Right forelimb (tissue), 1 donor: ENCODE results near the gene PRKD1.

ENCODE experiments used
- DNase-seq: peaks from one replicate; pipeline ENCODE4 v3.0.0-alpha.2; 2018

PRKD1 gene

GRCh38 chr14:29829851-29830250, 97.8 kb downstream of the PRKD1 start:
- no peak for DNase-seq

DNA sequence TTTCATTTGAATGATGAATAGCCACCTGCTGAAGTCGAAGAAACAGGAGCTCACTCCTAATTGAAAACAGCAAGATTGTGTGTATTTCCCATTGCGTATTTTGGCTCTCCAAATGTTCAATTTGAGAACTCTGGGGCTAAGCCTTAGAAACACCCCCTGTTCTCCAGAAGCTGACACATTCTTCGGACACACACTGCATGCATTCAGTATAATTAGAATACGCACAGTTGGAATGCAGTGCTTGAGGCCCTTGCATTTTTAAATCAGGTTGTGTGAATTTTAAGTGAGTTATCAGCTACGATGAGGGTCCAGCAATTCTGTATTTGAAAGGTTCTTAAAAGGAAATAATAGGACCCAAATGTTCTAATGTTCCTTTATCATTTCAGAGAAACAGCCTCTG, 103.8 kb downstream of the PRKD1 start:
- DNase-seq = no peak

GRCh38 chr14:29822430-29822709, 105.3 kb downstream of the PRKD1 start:
- DNase-seq = no peak

GRCh38 chr14:29821661-29822429, 105.8 kb downstream of the PRKD1 start:
- no peak for DNase-seq

- DNase-seq = no peak
Measured at GRCh38 chr14:29821242-29821641, 106.4 kb downstream of the PRKD1 start.

DNA sequence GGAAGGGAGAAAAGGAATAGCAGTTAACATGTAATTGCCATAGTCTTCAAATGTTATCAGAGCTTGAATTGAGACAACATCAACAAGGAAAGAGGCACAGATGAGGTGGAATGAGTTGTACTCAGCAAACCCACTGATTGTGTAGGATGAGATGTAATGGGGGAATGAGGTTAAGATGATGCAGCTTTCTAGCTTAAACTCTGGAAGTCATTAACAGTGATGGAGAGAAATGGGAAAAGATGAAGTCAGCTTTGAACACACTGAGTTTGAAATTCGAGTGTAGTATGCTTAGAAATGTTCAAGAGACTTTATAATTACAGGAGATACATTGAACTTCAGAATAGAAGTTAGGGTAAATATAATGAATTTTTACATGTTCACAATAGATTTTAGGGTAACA, 106.9 kb downstream of the PRKD1 start:
- no peak for DNase-seq

- DNase-seq = no peak
Measured at GRCh38 chr14:29817767-29818405, 109.8 kb downstream of the PRKD1 start.

DNA sequence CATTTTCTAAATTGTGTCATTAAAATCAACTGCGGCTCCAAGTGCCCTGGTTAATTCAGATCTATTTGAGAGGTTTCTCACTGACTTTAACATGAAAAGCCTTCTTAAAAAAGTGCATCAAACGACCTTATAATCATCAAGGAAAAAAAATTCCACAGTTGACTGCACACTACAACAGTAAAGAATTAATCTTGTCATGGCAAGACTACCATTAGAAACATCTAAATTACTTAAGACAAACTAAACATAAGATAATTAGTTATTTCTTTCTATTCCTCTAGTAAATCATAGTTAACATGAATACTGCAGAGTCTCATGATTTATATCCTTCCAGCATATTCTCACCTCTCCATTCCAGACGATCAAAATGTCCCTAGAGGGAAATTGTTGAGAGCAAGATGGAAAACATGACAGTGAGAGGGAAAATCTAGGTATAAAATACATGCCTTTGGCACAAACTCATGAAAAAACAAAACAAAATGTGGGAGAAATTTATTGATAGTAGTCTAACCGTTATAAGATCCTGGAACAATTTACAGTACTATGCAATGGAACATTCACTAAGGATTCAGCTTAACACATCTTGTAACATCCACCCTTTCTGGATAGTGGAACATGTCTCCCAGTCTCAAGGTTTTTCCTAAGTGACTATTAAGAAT, 112.5 kb downstream of the PRKD1 start:
- no peak for DNase-seq

DNA sequence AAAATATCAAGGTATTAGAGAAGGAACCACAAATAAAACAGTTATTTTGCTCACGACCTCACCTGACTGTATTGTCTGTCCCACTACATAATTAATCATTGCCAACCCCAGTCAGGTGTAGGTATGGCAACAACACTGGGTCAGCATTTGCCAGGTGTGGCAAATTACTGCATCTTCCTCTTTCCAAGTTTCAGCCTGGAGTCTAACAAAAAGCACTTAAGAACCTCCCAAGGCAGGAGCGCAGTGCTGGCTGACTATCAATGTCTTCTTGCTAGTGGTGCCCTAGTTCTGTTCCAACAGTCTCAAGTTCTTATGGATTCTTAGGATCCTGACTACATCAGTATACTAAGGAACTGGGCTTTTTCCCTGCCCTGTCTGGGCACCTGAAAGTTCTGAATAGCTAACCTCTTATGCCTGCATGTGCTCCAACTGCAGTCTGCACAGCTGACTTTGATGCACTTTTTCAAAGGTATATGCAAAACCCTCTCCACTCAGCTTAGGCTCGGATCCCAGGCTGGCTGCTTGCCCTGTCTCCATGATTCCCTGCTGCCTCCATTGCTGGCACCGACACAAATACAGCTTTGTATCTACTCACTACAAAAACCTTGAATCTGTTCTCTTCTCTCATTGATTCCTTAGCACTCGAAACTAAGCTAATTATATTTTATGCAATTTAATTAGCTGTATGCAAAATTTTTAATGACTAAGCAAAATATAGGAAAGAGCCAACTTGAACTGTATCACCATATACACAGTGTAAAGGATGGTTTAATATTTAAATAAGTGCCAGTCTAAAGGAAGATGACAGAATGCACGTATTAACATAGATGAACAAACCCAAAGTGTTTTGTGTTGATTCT, 113.3 kb downstream of the PRKD1 start:
- DNase-seq = peak; percentile 81

- no peak for DNase-seq
Measured at GRCh38 chr14:29810682-29811081, 117.0 kb downstream of the PRKD1 start.

- DNase-seq = no peak
Measured at GRCh38 chr14:29810064-29810463, 117.6 kb downstream of the PRKD1 start.

GRCh38 chr14:29806124-29806517, 121.5 kb downstream of the PRKD1 start:
- DNase-seq = no peak

GRCh38 chr14:29805415-29806123, 122.1 kb downstream of the PRKD1 start:
- DNase-seq = no peak

- no peak for DNase-seq
Measured at GRCh38 chr14:29804481-29805266, 123.0 kb downstream of the PRKD1 start.

- DNase-seq = no peak
Measured at GRCh38 chr14:29803045-29803444, 124.6 kb downstream of the PRKD1 start.

- DNase-seq = no peak
Measured at GRCh38 chr14:29802211-29802610, 125.4 kb downstream of the PRKD1 start.

DNA sequence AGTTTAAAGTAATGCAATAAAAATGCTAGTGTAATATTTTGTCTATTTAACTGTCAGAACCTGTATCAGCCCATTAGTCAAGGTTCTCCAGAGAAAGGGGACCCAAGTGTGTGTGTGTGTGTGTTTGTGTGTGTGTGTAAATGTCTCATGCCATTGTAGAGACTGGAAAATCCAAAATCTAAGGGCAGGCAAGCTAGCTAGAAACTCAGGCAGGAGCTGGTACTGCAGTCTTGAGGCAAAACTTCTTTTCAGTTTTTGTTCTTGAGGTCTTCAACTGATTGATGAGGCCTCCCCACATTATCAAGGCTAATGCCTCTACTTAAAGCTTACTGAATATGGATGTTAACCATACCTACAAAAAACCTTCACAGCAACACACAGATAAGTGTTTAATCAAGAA, 126.7 kb downstream of the PRKD1 start:
- DNase-seq = no peak

- no peak for DNase-seq
Measured at GRCh38 chr14:29799464-29800095, 128.1 kb downstream of the PRKD1 start.

GRCh38 chr14:29798811-29799210, 128.8 kb downstream of the PRKD1 start:
- DNase-seq = no peak

DNA sequence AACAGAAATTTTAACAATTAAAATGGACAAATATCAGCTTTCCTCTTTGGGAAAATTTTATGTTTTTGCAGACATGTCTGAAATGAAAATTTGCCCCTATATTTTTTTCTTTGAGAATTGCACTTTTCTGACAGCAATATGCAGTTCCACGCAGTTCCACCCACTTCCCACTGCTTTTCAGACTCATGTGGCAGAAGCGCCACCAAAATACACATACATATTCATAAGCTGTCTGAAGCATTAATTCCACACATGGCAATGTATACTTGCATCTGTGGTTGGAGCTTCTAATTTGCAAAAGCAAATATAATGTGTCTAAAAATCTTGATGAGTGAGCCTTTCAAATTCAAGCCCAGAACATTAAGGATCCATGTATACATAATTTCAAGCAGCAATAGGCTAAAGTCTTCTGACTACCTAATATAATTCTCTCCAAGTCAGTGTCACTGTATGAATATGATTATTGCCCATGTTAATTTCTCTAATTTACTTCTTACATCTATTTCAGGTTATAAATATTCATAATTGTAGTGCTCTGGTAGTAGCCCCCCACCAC, 129.5 kb downstream of the PRKD1 start:
- DNase-seq = no peak

- DNase-seq = no peak
Measured at GRCh38 chr14:29796853-29797252, 130.8 kb downstream of the PRKD1 start.
